Activated naive CD4-positive, alpha-beta T cell treated with anti-CD3 and anti-CD28 coated beads for 36 hours (primary cell): ENCODE data around the gene PPP2R2D. TPM values are rescaled to one million over a fixed set of nuclear protein-coding genes. Genes with fewer than 3 reads are reported as not detected.
A peak's percentile ranks its signal among the peaks of the same experiment; 100 is the strongest.
"Not testable (repeated sequence)": the region's sequence is repeated elsewhere in the genome, so short reads cannot be mapped to it uniquely, and the experiment has no call there.

ENCODE experiments used
- CTCF ChIA-PET: fragments of 350-600 bp; sonication (Branson Sonifier 250); formaldehyde crosslinking; loops from one replicate; lab custom pipeline; 2021; ENCODE audit warnings: antibody characterized with exemption; lab: Charles Lee
- DNase-seq: peaks from one replicate; pipeline ENCODE4 v3.0.0-alpha.2; 2020
- H3K27ac Mint-ChIP-seq: one replicate; pipeline ENCODE4 v1.8.0; 2021; ENCODE audit warnings: mild to moderate bottlenecking, mixed read lengths
- H3K27me3 Mint-ChIP-seq: one replicate; pipeline ENCODE4 v1.8.0; 2021; ENCODE audit warnings: low read depth, mixed read lengths
- H3K36me3 Mint-ChIP-seq: one replicate; pipeline ENCODE4 v1.8.0; 2021; ENCODE audit warnings: low read depth, mixed read lengths
- H3K4me1 Mint-ChIP-seq: one replicate; pipeline ENCODE4 v1.8.0; 2021; ENCODE audit warnings: low read depth, mixed read lengths
- H3K4me3 Mint-ChIP-seq: one replicate; pipeline ENCODE4 v1.8.0; 2021; ENCODE audit warnings: mild to moderate bottlenecking, moderate library complexity, mixed read lengths
- H3K9me3 Mint-ChIP-seq: one replicate; pipeline ENCODE4 v1.8.0; 2021; ENCODE audit warnings: mixed read lengths
- intact Hi-C: fragments of 100-400 bp; cut with micrococcal nuclease; formaldehyde crosslinking; loops from one replicate; pipeline ENCODE4 v1.15.1; 2023
- total RNA-seq, 2 experiments: library from RNA; stranded (reverse); gene quantifications; one replicate each; pipeline ENCODE4 v1.2.3, GENCODE V29; 2021

The PPP2R2D gene
- total RNA-seq, 2 experiments from 2014 or later: 31.5 to 34.7 TPM

- intact Hi-C loops: no loop called here
- Mint-ChIP-seq H3K36me3 (peaks cover 50% of the 10 kb centered on the region), H3K27ac (peak overlapping the region; percentile 67), H3K9me3 (peaks cover 33% of the 10 kb centered on the region), H3K4me3 (no peak overlapping the region), H3K27me3 (no peaks in the 10 kb centered on the region), H3K4me1 (peaks cover 78% of the 10 kb centered on the region)
- DNase-seq: peak; percentile 3
- CTCF ChIA-PET: no interaction called here
Observed at GRCh38 chr10:131915990-131916766, 15.4 kb downstream of the PPP2R2D start.

DNA sequence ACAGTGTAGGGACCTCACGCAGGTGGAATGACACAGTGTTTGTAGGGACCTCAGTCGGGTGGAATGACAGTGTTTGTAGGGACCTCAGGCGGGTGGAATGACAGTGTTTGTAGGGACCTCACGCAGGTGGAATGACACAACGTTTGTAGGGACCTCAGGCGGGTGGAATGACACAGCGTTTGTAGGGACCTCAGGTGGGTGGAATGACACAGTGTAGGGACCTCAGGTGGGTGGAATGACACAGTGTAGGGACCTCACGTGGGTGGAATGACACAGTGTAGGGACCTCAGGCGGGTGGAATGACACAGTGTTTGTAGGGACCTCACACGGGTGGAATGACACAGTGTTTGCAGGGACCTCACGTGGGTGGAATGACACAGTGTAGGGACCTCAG is 16.0 kb downstream of the PPP2R2D start:
- peak overlapping the region; percentile 67 for H3K27ac Mint-ChIP-seq
- peaks cover 78% of the 10 kb centered on the region for H3K4me1 Mint-ChIP-seq
- intact Hi-C loops, H3K27me3 Mint-ChIP-seq, H3K4me3 Mint-ChIP-seq, CTCF ChIA-PET: not testable (repeated sequence)
- H3K9me3 Mint-ChIP-seq: peaks cover 33% of the 10 kb centered on the region
- DNase-seq: peak; percentile 8
- peaks cover 45% of the 10 kb centered on the region for H3K36me3 Mint-ChIP-seq

- intact Hi-C loops, H3K4me3 Mint-ChIP-seq, H3K27me3 Mint-ChIP-seq, CTCF ChIA-PET: not testable (repeated sequence)
- H3K9me3 Mint-ChIP-seq: peaks cover 31% of the 10 kb centered on the region
- peak overlapping the region; percentile 67 for H3K27ac Mint-ChIP-seq
- DNase-seq: peak; percentile 26
- peaks cover 76% of the 10 kb centered on the region for H3K4me1 Mint-ChIP-seq
- H3K36me3 Mint-ChIP-seq: peaks cover 40% of the 10 kb centered on the region
Observed at GRCh38 chr10:131917496-131917895, 16.7 kb downstream of the PPP2R2D start.

DNA sequence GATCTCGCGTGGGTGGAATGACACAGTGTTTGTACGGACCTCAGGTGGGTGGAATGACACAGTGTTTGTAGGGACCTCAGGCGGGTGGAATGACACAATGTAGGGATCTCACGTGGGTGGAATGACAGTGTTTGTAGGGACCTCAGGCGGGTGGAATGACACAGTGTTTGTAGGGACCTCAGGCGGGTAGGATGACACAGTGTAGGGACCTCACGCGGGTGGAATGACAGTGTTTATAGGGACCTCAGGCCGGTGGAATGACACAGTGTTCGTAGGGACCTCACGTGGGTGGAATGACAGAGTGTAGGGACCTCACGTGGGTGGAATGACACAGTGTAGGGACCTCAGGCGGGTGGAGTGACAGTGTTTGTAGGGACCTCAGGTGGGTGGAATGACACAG is 18.7 kb downstream of the PPP2R2D start:
- H3K4me1 Mint-ChIP-seq: peaks cover 68% of the 10 kb centered on the region
- CTCF ChIA-PET, intact Hi-C loops, DNase-seq, H3K27me3 Mint-ChIP-seq, H3K4me3 Mint-ChIP-seq: not testable (repeated sequence)
- peak overlapping the region; percentile 52 for H3K27ac Mint-ChIP-seq
- peaks cover 33% of the 10 kb centered on the region for H3K9me3 Mint-ChIP-seq
- peaks cover 41% of the 10 kb centered on the region for H3K36me3 Mint-ChIP-seq

DNA sequence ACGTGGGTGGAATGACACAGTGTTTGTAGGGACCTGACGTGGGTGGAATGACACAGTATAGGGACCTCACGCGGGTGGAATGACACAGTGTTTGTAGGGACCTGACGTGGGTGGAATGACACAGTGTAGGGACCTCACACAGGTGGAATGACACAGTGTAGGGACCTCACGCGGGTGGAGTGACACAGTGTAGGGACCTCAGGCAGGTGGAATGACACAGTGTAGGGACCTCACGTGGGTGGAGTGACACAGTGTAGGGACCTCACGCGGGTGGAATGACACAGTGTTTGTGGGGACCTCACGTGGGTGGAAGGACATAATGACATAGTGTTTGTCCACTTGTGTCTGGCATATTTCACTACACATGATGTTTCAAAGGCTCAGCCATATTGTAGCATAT is 19.3 kb downstream of the PPP2R2D start:
- H3K36me3 Mint-ChIP-seq: peaks cover 41% of the 10 kb centered on the region
- no peak for DNase-seq

GRCh38 chr10:131920693-131921092 is 19.9 kb downstream of the PPP2R2D start:
- Mint-ChIP-seq H3K27me3 (no peaks in the 10 kb centered on the region), H3K4me1 (peaks cover 72% of the 10 kb centered on the region), H3K9me3 (peaks cover 38% of the 10 kb centered on the region), H3K4me3 (no peak overlapping the region), H3K27ac (peak overlapping the region; percentile 2), H3K36me3 (peaks cover 46% of the 10 kb centered on the region)
- DNase-seq: no peak
- CTCF ChIA-PET: no interaction called here
- intact Hi-C loops: no loop called here

More for the DNA sequence above, 19.3 kb downstream of the PPP2R2D start:
- H3K27ac Mint-ChIP-seq: peak overlapping the region; percentile 52
- H3K9me3 Mint-ChIP-seq: peaks cover 36% of the 10 kb centered on the region
- H3K4me3 Mint-ChIP-seq: no peak overlapping the region
- CTCF ChIA-PET: no interaction called here
- H3K4me1 Mint-ChIP-seq: peaks cover 70% of the 10 kb centered on the region
- H3K27me3 Mint-ChIP-seq: no peaks in the 10 kb centered on the region
- intact Hi-C loops: no loop called here

DNA sequence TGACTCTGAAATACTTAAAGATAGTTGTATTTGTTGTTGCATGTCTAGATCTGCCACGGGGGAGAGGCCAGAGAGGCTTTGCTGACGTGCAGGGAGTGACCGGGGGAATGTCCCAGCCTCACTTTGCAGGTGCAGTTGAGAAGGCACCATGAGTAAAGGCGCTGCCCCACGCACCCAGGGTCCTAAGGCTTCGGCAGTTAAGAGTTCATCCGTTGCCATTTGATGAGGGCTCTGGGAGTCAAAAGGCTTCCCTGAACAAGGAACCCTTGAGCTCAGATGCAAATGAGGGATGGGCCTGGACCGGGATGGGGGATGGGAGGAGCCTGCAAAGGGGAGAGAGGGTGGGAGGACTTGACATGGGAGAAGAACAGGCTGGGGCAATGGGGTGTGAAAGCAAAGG is 20.4 kb downstream of the PPP2R2D start:
- Mint-ChIP-seq H3K27ac (peak overlapping the region; percentile 2), H3K9me3 (peaks cover 38% of the 10 kb centered on the region), H3K36me3 (peaks cover 46% of the 10 kb centered on the region), H3K4me1 (peaks cover 71% of the 10 kb centered on the region), H3K27me3 (no peaks in the 10 kb centered on the region), H3K4me3 (no peak overlapping the region)
- no peak for DNase-seq
- CTCF ChIA-PET: no interaction called here
- intact Hi-C loops: no loop called here

GRCh38 chr10:131923038-131923756 is 22.4 kb downstream of the PPP2R2D start:
- Mint-ChIP-seq H3K4me3 (no peak overlapping the region), H3K27me3 (no peaks in the 10 kb centered on the region), H3K36me3 (peaks cover 42% of the 10 kb centered on the region), H3K27ac (no peak overlapping the region), H3K9me3 (peaks cover 23% of the 10 kb centered on the region), H3K4me1 (peaks cover 76% of the 10 kb centered on the region)
- no peak for DNase-seq
- CTCF ChIA-PET: interaction anchor here (0.6 to 1.8 kb wide), 5 partner anchors 12 to 58 kb away, joined by 3 to 5 read pairs (median 4); no protein-coding TSS in a partner anchor
- intact Hi-C loops: no loop called here

GRCh38 chr10:131925011-131925649 is 24.3 kb downstream of the PPP2R2D start:
- DNase-seq: no peak
- intact Hi-C loops: no loop called here
- H3K4me1 Mint-ChIP-seq: peaks cover 77% of the 10 kb centered on the region
- no peak overlapping the region for H3K4me3 Mint-ChIP-seq
- H3K27ac Mint-ChIP-seq: peak overlapping the region; percentile 68
- no peaks in the 10 kb centered on the region for H3K27me3 Mint-ChIP-seq
- CTCF ChIA-PET: interaction anchor here (0.9 kb wide), 1 partner anchor 40 kb away, joined by 3 read pairs; no protein-coding TSS in a partner anchor
- H3K36me3 Mint-ChIP-seq: peaks cover 35% of the 10 kb centered on the region
- peaks cover 7% of the 10 kb centered on the region for H3K9me3 Mint-ChIP-seq

GRCh38 chr10:131925716-131926115 is 24.9 kb downstream of the PPP2R2D start:
- no peak for DNase-seq
- H3K27ac Mint-ChIP-seq: peak overlapping the region; percentile 68
- intact Hi-C loops: no loop called here
- CTCF ChIA-PET: interaction anchor here (0.9 kb wide), 1 partner anchor 40 kb away, joined by 3 read pairs; no protein-coding TSS in a partner anchor
- H3K9me3 Mint-ChIP-seq: peaks cover 7% of the 10 kb centered on the region
- peaks cover 32% of the 10 kb centered on the region for H3K36me3 Mint-ChIP-seq
- H3K27me3 Mint-ChIP-seq: no peaks in the 10 kb centered on the region
- H3K4me3 Mint-ChIP-seq: no peak overlapping the region
- peaks cover 80% of the 10 kb centered on the region for H3K4me1 Mint-ChIP-seq

- CTCF ChIA-PET: no interaction called here
- no peaks in the 10 kb centered on the region for H3K27me3 Mint-ChIP-seq
- no peak overlapping the region for H3K27ac Mint-ChIP-seq
- no peak for DNase-seq
- H3K4me1 Mint-ChIP-seq: peaks cover 80% of the 10 kb centered on the region
- H3K4me3 Mint-ChIP-seq: no peak overlapping the region
- H3K9me3 Mint-ChIP-seq: peaks cover 7% of the 10 kb centered on the region
- intact Hi-C loops: no loop called here
- peaks cover 29% of the 10 kb centered on the region for H3K36me3 Mint-ChIP-seq
Observed at GRCh38 chr10:131926253-131926652, 25.4 kb downstream of the PPP2R2D start.
